ENCODE measurements around the gene FBXO17. TPM values are rescaled to one million over a fixed set of nuclear protein-coding genes. Genes with fewer than 3 reads are reported as not detected.

The FBXO17 gene
- total and polyA plus RNA-seq, 2 donors (not counting 1 experiment from before 2014, with no cell fraction given) = not detected

DNA sequence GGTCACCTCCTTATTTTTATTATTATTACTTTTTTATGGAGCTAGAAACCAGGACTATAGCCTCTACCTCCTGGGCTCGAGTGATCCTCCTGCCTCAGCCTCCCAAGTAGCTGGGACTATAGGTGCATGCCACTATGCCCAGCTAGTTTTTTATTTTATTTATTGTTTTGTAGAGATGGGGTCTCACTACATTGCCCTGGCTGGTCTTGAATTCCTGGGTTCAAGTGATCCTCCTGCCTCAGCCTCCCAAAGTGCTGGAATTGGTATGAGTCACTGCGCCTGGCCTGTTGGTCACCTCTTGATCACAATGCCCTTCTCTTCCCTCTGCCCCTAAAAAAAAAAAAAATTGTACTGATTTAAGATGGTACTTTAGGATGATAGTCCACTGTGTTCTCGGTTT, 24.4 kb downstream of the FBXO17 start:
- Histone ChIP-seq H4K20me1 (ENCODE audit: control insufficient read depth, insufficient read depth, low read length, poor library complexity, severe bottlenecking) (no peaks in the 10 kb centered on the region), H3K4me2 (replicated peaks; ENCODE audit: low read depth, low read length, poor library complexity, severe bottlenecking) (no peak overlapping the region), H3K9me3 (ENCODE audit: control extremely low read depth in 1 of 3, control insufficient read depth in 2 of 3, insufficient read depth in 1 of 3, low read length in 2 of 3) (peaks cover 0 to 12% (median 0%) of the 10 kb centered on the region in 3 donors), H3K4me3 (ENCODE audit: control extremely low read depth in 1 of 5, extremely low read depth in 1 of 5, insufficient read depth in 1 of 5, low read depth in 2 of 5, low read length in 4 of 5) (no peak overlapping the region), H2AFZ (ENCODE audit: insufficient read depth, low read depth, low read length, poor library complexity, severe bottlenecking) (no peak overlapping the region), H3K27ac (ENCODE audit: low read length in 2 of 2) (no peak overlapping the region), H3K27me3 (replicated peaks in 1 of 4; ENCODE audit: control extremely low read depth in 1 of 4, control insufficient read depth in 3 of 4, insufficient read depth in 4 of 4, low read length in 3 of 4) (peaks cover 0 to 23% (median 2%) of the 10 kb centered on the region in 4 experiments), H3K36me3 (replicated peaks in 1 of 2; ENCODE audit: control extremely low read depth in 1 of 2, control insufficient read depth in 1 of 2, extremely low read depth in 1 of 2, insufficient read depth in 2 of 2, low read length in 1 of 2) (no peaks in the 10 kb centered on the region), H3K9ac (ENCODE audit: low read length) (no peak overlapping the region), H3K79me2 (ENCODE audit: control insufficient read depth, insufficient read depth, low read length) (no peaks in the 10 kb centered on the region), H3K4me1 (ENCODE audit: control insufficient read depth in 2 of 2, insufficient read depth in 2 of 2, low read length in 2 of 2) (peaks cover 10 to 12% of the 10 kb centered on the region in 2 donors)
- Mint-ChIP-seq H3K27ac (no peak overlapping the region), H3K9me3 (ENCODE audit: insufficient read depth) (no peaks in the 10 kb centered on the region), H3K4me3 (no peak overlapping the region), H3K4me1 (peaks cover 12% of the 10 kb centered on the region), H3K27me3 (peaks cover 34% of the 10 kb centered on the region)
- DNase-seq = no peak
- intact Hi-C loops (cut with micrococcal nuclease) = no loop called here
- TF ChIP-seq EZH2 (IDR thresholded peaks at IDR 0.05; ENCODE audit: borderline replicate concordance, insufficient read depth, low read depth, low read length, poor library complexity, severe bottlenecking) = no peak
- TF ChIP-seq, protein P1, sequence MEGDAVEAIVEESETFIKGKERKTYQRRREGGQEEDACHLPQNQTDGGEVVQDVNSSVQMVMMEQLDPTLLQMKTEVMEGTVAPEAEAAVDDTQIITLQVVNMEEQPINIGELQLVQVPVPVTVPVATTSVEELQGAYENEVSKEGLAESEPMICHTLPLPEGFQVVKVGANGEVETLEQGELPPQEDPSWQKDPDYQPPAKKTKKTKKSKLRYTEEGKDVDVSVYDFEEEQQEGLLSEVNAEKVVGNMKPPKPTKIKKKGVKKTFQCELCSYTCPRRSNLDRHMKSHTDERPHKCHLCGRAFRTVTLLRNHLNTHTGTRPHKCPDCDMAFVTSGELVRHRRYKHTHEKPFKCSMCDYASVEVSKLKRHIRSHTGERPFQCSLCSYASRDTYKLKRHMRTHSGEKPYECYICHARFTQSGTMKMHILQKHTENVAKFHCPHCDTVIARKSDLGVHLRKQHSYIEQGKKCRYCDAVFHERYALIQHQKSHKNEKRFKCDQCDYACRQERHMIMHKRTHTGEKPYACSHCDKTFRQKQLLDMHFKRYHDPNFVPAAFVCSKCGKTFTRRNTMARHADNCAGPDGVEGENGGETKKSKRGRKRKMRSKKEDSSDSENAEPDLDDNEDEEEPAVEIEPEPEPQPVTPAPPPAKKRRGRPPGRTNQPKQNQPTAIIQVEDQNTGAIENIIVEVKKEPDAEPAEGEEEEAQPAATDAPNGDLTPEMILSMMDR (IDR thresholded peaks at IDR 0.05) = no peak
- no peak for ATAC-seq (ENCODE audit: low read depth)
- WGBS (ENCODE audit: insufficient coverage) = 67% methylated on average over 1 of the region's 3 CpGs
- CTCF ChIA-PET = no interaction called here
- POLR2A ChIA-PET = no interaction called here

DNA sequence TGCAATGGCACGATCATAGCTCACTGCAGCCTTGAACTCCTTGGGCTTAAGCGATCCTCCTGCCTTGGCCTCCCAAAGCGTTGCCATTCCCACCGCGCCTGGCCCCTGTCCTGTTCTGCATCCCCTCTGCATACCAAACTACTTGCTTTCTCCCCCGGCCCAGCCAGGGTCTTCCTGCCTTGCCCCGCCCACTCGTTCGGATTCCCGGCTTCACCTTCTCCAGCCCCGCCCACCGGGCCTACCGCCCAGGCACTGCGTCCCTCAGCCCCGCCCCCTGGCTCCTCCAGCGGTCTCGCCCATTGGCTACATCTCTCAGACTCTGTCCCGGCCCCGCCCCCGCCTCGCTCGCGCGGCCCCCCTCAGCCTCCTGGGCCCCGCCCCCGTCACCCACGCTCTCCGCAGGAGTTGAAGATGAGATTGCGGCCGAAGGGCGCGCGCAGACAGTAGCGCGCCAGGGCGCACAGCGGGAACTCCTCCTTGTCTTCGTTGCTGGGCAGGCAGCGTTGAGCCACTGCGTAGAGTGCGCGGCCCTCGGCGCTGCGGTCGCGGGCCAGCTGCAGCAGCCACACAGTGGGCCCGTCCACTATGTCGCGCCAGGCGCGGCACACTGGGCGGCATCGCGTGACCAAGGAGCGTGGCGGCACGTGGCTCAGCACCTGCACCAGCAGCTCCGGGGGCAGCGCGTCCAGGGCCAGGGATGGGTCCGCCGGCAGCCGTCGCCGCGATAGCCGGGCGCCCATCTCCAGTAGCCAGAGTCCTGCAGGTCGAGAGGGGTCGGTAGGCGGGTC, 25.8 kb downstream of the FBXO17 start:
- peak overlapping the region; percentile 58 for H3K9ac ChIP-seq (ENCODE audit: low read length)
- peaks cover 0 to 19% (median 0%) of the 10 kb centered on the region in 3 donors for H3K9me3 ChIP-seq (ENCODE audit: control extremely low read depth in 1 of 3, control insufficient read depth in 2 of 3, insufficient read depth in 1 of 3, low read length in 2 of 3)
- Mint-ChIP-seq H3K27me3 (peaks cover 34% of the 10 kb centered on the region), H3K9me3 (ENCODE audit: insufficient read depth) (no peaks in the 10 kb centered on the region), H3K4me3 (peak overlapping the region; percentile 83), H3K27ac (no peak overlapping the region), H3K4me1 (peaks cover 12% of the 10 kb centered on the region)
- DNase-seq (peak; percentile 78), ATAC-seq (ENCODE audit: low read depth) (peak; percentile 92)
- peaks cover 10 to 12% of the 10 kb centered on the region in 2 donors for H3K4me1 ChIP-seq (ENCODE audit: control insufficient read depth in 2 of 2, insufficient read depth in 2 of 2, low read length in 2 of 2)
- peak overlapping the region in 4 of 5 experiments; percentile 13 to 54 (median 39) for H3K4me3 ChIP-seq (ENCODE audit: control extremely low read depth in 1 of 5, extremely low read depth in 1 of 5, insufficient read depth in 1 of 5, low read depth in 2 of 5, low read length in 4 of 5)
- H3K27ac ChIP-seq (ENCODE audit: low read length in 2 of 2) = no peak overlapping the region
- intact Hi-C loops (cut with micrococcal nuclease) = no loop called here
- TF ChIP-seq, protein P1 (IDR thresholded peaks at IDR 0.05) = no peak
- TF ChIP-seq EZH2 (IDR thresholded peaks at IDR 0.05; ENCODE audit: borderline replicate concordance, insufficient read depth, low read depth, low read length, poor library complexity, severe bottlenecking) = no peak
- H3K4me2 ChIP-seq (replicated peaks; ENCODE audit: low read depth, low read length, poor library complexity, severe bottlenecking) = peak overlapping the region; percentile 85
- CTCF ChIA-PET = no interaction called here
- POLR2A ChIA-PET = no interaction called here
- H4K20me1 ChIP-seq (ENCODE audit: control insufficient read depth, insufficient read depth, low read length, poor library complexity, severe bottlenecking) = no peaks in the 10 kb centered on the region
- peak overlapping the region; percentile 73 for H2AFZ ChIP-seq (ENCODE audit: insufficient read depth, low read depth, low read length, poor library complexity, severe bottlenecking)
- H3K27me3 ChIP-seq (replicated peaks in 1 of 4; ENCODE audit: control extremely low read depth in 1 of 4, control insufficient read depth in 3 of 4, insufficient read depth in 4 of 4, low read length in 3 of 4) = peaks cover 0 to 23% (median 2%) of the 10 kb centered on the region in 4 experiments
- no peaks in the 10 kb centered on the region for H3K36me3 ChIP-seq (replicated peaks in 1 of 2; ENCODE audit: control extremely low read depth in 1 of 2, control insufficient read depth in 1 of 2, extremely low read depth in 1 of 2, insufficient read depth in 2 of 2, low read length in 1 of 2)
- H3K79me2 ChIP-seq (ENCODE audit: control insufficient read depth, insufficient read depth, low read length) = no peaks in the 10 kb centered on the region
- WGBS (ENCODE audit: insufficient coverage) = 12% methylated on average over 72 of the region's 72 CpGs

Measured in B cell (primary cell).